ENCODE data around the gene FBN2. TPM values are rescaled to one million over a fixed set of nuclear protein-coding genes. Genes with fewer than 3 reads are reported as not detected.
A peak's percentile ranks its signal among the peaks of the same experiment; 100 is the strongest.

FBN2 gene
- total and polyA plus RNA-seq, 11 donors, result 7.4 to 28.0 (median 9.7) TPM

DNA sequence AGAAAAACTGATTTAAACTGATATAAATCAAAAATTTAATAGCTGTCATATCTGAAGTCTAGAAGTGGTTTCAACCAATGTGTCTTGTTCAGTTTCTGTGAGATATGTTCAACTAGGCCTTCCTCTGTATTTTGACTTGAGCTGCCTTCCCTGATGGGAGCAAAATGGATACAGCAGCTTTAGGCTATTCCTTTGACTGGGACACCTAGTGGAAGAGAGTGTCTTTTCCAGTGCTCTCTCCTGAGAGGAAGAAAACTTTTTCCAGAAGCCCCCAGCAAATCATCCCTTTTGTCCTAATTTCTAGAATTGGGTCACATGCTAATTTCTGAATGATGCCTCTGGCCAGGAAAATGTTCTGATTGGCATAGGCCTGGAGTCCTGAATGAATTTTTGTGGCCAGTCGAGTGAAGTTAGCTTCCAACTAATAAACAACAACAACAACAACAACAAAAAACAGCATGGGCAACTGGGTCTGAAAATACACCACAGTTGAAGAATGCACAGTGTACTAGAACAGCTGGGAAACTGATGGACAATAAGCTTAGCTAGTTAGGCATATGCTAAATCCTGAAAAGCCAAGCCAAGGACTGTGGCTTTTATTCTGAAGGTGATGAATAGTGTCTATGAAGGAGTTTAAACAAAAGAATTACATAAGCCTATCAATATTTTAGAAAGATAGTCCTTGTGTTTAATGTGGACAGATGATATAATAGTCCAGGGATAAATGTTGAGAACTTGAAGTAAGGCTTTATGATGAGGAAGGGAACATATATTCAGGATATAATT, 125.7 kb downstream of the FBN2 start:
- Histone ChIP-seq H3K9me3 (peaks cover 0 to 9% (median 0%) of the 10 kb centered on the region in 12 donors), H3K36me3 (no peaks in the 10 kb centered on the region), H3K4me1 (peaks cover 0 to 15% (median 3%) of the 10 kb centered on the region in 12 donors), H3K27me3 (no peaks in the 10 kb centered on the region), H3K4me3 (no peak overlapping the region), H3K27ac (no peak overlapping the region)
- TF ChIP-seq, protein P1, sequence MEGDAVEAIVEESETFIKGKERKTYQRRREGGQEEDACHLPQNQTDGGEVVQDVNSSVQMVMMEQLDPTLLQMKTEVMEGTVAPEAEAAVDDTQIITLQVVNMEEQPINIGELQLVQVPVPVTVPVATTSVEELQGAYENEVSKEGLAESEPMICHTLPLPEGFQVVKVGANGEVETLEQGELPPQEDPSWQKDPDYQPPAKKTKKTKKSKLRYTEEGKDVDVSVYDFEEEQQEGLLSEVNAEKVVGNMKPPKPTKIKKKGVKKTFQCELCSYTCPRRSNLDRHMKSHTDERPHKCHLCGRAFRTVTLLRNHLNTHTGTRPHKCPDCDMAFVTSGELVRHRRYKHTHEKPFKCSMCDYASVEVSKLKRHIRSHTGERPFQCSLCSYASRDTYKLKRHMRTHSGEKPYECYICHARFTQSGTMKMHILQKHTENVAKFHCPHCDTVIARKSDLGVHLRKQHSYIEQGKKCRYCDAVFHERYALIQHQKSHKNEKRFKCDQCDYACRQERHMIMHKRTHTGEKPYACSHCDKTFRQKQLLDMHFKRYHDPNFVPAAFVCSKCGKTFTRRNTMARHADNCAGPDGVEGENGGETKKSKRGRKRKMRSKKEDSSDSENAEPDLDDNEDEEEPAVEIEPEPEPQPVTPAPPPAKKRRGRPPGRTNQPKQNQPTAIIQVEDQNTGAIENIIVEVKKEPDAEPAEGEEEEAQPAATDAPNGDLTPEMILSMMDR (IDR thresholded peaks at IDR 0.05), result no peak
- no peak for TF ChIP-seq POLR2A (IDR thresholded peaks at IDR 0.05)
- intact Hi-C loops (cut with DNase I), result no loop called here
- no peak for DNase-seq
- ATAC-seq, result no peak
- 79 to 93% (median 90%) methylated on average over 1 of the region's 1 CpG for WGBS, 4 donors

DNA sequence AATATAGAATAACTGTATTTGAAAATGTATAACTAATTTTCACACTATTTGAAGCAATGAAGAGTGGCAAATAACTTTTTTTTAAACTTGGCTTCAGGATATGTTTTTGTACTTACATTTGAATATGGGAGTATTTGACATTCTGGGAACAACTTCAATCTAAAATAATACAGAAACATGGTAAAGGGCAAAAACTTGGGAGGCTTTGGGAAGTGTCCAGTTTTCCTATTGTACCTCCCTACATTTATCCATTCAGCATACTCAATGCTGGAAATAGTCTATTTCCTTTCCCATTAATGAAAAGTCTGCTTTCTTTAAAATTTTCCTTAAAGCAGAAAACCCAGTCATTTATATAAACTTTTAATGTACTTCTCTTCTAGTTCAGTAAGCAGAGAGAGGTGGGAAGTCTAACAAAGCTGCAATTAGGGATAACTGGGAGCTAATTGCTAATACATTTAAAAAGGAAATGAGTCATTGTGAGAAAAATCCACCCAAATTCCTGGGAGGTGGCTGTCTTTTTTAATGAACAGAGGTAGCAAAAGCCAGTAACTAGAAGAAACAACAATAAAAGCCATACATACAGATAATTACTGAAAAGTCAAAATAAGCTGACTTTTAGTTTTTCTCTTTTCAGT, 128.8 kb downstream of the FBN2 start:
- DNase-seq (no peak), ATAC-seq (peak in 1 of 4 donors; percentile 22)
- Histone ChIP-seq H3K27me3 (no peaks in the 10 kb centered on the region), H3K4me3 (no peak overlapping the region), H3K27ac (peak overlapping the region in 4 of 12 donors; percentile 5 to 47 (median 21)), H3K36me3 (no peaks in the 10 kb centered on the region), H3K9me3 (peaks cover 0 to 4% (median 0%) of the 10 kb centered on the region in 12 donors), H3K4me1 (peaks cover 0 to 15% (median 3%) of the 10 kb centered on the region in 12 donors)
- no peak for TF ChIP-seq POLR2A (IDR thresholded peaks at IDR 0.05)
- TF ChIP-seq, protein P1 (IDR thresholded peaks at IDR 0.05), result no peak
- intact Hi-C loops (cut with DNase I), result loop anchor here in 1 of 10 donors (10.0 kb wide), 1 partner anchor 64 kb away; no protein-coding TSS in a partner anchor

DNA sequence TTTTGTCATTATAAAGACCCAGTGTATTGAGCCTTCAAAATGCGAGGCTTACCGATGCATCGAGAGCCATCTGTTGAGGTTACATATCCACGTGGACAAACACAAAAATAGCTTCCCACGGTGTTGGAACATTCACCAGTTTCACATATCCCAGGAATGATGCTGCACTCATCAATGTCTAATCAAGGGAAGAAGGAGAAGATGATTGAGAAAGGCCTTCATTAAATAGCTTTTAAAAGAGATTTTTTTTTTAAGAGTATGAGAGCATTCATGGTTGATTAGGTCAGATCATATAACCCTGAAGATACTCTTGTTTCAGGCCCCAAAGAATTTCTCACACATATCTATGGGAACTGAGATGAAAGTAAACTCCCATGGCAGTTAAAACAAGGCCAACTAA, 129.4 kb downstream of the FBN2 start:
- peaks cover 0 to 15% (median 3%) of the 10 kb centered on the region in 12 donors for H3K4me1 ChIP-seq
- H3K9me3 ChIP-seq, result no peaks in the 10 kb centered on the region
- H3K27me3 ChIP-seq, result no peaks in the 10 kb centered on the region
- no peak overlapping the region for H3K4me3 ChIP-seq
- WGBS, 4 donors, result 50 to 66% (median 54%) methylated on average over 5 of the region's 5 CpGs
- no peak for DNase-seq
- H3K27ac ChIP-seq, result peak overlapping the region in 2 of 12 donors; percentile 20 to 22
- ATAC-seq, result no peak
- intact Hi-C loops (cut with DNase I), result loop anchor here in 1 of 10 donors (10.0 kb wide), 1 partner anchor 64 kb away; no protein-coding TSS in a partner anchor
- H3K36me3 ChIP-seq, result no peaks in the 10 kb centered on the region
- no peak for TF ChIP-seq POLR2A (IDR thresholded peaks at IDR 0.05)
- TF ChIP-seq, protein P1 (IDR thresholded peaks at IDR 0.05), result no peak

DNA sequence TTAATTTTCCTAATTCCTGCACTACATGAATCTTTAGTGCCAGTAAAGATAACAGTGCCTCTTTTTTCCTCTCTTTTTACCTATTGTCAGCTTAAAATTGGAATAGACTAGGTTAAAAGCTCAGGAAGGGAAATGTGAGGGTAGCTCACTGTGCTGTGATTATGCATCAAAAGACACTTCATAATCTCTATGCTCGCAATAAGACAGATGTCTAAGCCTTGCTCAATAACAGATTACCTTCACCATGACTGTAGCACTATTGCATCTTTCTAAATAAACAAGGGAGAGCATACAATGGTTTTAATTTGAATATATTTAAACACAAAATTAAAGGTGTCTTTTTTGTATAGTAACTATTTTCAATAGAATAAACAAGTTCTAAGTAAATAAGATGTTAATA, 130.1 kb downstream of the FBN2 start:
- H3K9me3 ChIP-seq, result no peaks in the 10 kb centered on the region
- no peak for DNase-seq

More for the DNA sequence above, 130.1 kb downstream of the FBN2 start:
- Histone ChIP-seq H3K27me3 (no peaks in the 10 kb centered on the region), H3K36me3 (no peaks in the 10 kb centered on the region), H3K4me1 (peaks cover 0 to 15% (median 3%) of the 10 kb centered on the region in 12 donors), H3K4me3 (no peak overlapping the region), H3K27ac (no peak overlapping the region)
- 92 to 95% (median 93%) methylated on average over 1 of the region's 1 CpG for WGBS, 4 donors
- no peak for ATAC-seq
- TF ChIP-seq, protein P1 (IDR thresholded peaks at IDR 0.05), result no peak
- TF ChIP-seq POLR2A (IDR thresholded peaks at IDR 0.05), result no peak
- intact Hi-C loops (cut with DNase I), result loop anchor here in 1 of 10 donors (10.0 kb wide), 1 partner anchor 63 kb away; no protein-coding TSS in a partner anchor

Data from heart left ventricle (tissue), 16 donors.